ENCODE results near the gene F13A1. TPM values are rescaled to one million over a fixed set of nuclear protein-coding genes. Genes with fewer than 3 reads are reported as not detected.

The F13A1 gene
- total and polyA plus RNA-seq, 3 experiments from 2014 or later, result 0.16 to 0.51 (median 0.42) TPM

- Mint-ChIP-seq H3K27me3 (peaks cover 21% of the 10 kb centered on the region in 2 donors), H3K4me3 (no peak overlapping the region), H3K36me3 (no peaks in the 10 kb centered on the region), H3K9me3 (no peaks in the 10 kb centered on the region), H3K4me1 (no peaks in the 10 kb centered on the region), H3K27ac (no peak overlapping the region)
- POLR2A ChIA-PET, result no interaction called here
- CTCF ChIA-PET, result no interaction called here
- no peak overlapping the region for H3K27ac ChIP-seq (ENCODE audit: low read depth, low read length)
- no peaks in the 10 kb centered on the region for H3K9me3 ChIP-seq (ENCODE audit: low read length)
- DNase-seq, result no peak
- H3K27me3 ChIP-seq (ENCODE audit: insufficient read depth, low read length, poor library complexity, severe bottlenecking), result no peaks in the 10 kb centered on the region
- H3K36me3 ChIP-seq (ENCODE audit: insufficient read depth, low read length), result no peaks in the 10 kb centered on the region
- H3K4me1 ChIP-seq (ENCODE audit: insufficient read depth, low read length), result no peaks in the 10 kb centered on the region
- H3K4me3 ChIP-seq (ENCODE audit: low read length), result no peak overlapping the region
Observed at GRCh38 chr6:6169141-6169540, 151.3 kb downstream of the F13A1 start.

- no peaks in the 10 kb centered on the region for H3K36me3 ChIP-seq (ENCODE audit: insufficient read depth, low read length)
- CTCF ChIA-PET, result no interaction called here
- POLR2A ChIA-PET, result no interaction called here
- Mint-ChIP-seq H3K27ac (no peak overlapping the region), H3K27me3 (peaks cover 9 to 14% of the 10 kb centered on the region in 2 donors), H3K36me3 (no peaks in the 10 kb centered on the region), H3K4me3 (no peak overlapping the region), H3K4me1 (no peaks in the 10 kb centered on the region), H3K9me3 (no peaks in the 10 kb centered on the region)
- H3K27ac ChIP-seq (ENCODE audit: low read depth, low read length), result no peak overlapping the region
- H3K4me3 ChIP-seq (ENCODE audit: low read length), result no peak overlapping the region
- no peaks in the 10 kb centered on the region for H3K27me3 ChIP-seq (ENCODE audit: insufficient read depth, low read length, poor library complexity, severe bottlenecking)
- H3K9me3 ChIP-seq (ENCODE audit: low read length), result no peaks in the 10 kb centered on the region
- no peak for DNase-seq
- H3K4me1 ChIP-seq (ENCODE audit: insufficient read depth, low read length), result no peaks in the 10 kb centered on the region
Observed at GRCh38 chr6:6166064-6166463, 154.4 kb downstream of the F13A1 start.

- H3K27ac Mint-ChIP-seq, result no peak overlapping the region
- no peak for DNase-seq
- H3K4me3 ChIP-seq (ENCODE audit: low read length), result no peak overlapping the region
- H3K27me3 Mint-ChIP-seq, result peaks cover 5 to 11% of the 10 kb centered on the region in 2 donors
- POLR2A ChIA-PET, result no interaction called here
- H3K9me3 Mint-ChIP-seq, result no peaks in the 10 kb centered on the region
- H3K36me3 ChIP-seq (ENCODE audit: insufficient read depth, low read length), result no peaks in the 10 kb centered on the region
- no peaks in the 10 kb centered on the region for H3K27me3 ChIP-seq (ENCODE audit: insufficient read depth, low read length, poor library complexity, severe bottlenecking)
- no peaks in the 10 kb centered on the region for H3K4me1 Mint-ChIP-seq
- no peaks in the 10 kb centered on the region for H3K9me3 ChIP-seq (ENCODE audit: low read length)
- H3K4me1 ChIP-seq (ENCODE audit: insufficient read depth, low read length), result no peaks in the 10 kb centered on the region
- no peaks in the 10 kb centered on the region for H3K36me3 Mint-ChIP-seq
- H3K4me3 Mint-ChIP-seq, result no peak overlapping the region
- CTCF ChIA-PET, result no interaction called here
- H3K27ac ChIP-seq (ENCODE audit: low read depth, low read length), result no peak overlapping the region
Observed at GRCh38 chr6:6164367-6164766, 156.1 kb downstream of the F13A1 start.

GRCh38 chr6:6154335-6154734 is 166.1 kb downstream of the F13A1 start:
- Mint-ChIP-seq H3K4me3 (no peak overlapping the region), H3K27me3 (peaks cover 4 to 36% of the 10 kb centered on the region in 2 donors), H3K9me3 (no peaks in the 10 kb centered on the region), H3K36me3 (no peaks in the 10 kb centered on the region), H3K4me1 (no peaks in the 10 kb centered on the region), H3K27ac (no peak overlapping the region)
- ChIA-PET POLR2A (no interaction called here), CTCF (no interaction called here)
- Histone ChIP-seq H3K4me1 (ENCODE audit: insufficient read depth, low read length) (no peaks in the 10 kb centered on the region), H3K27me3 (ENCODE audit: insufficient read depth, low read length, poor library complexity, severe bottlenecking) (no peaks in the 10 kb centered on the region), H3K27ac (ENCODE audit: low read depth, low read length) (no peak overlapping the region), H3K4me3 (ENCODE audit: low read length) (no peak overlapping the region), H3K36me3 (ENCODE audit: insufficient read depth, low read length) (no peaks in the 10 kb centered on the region), H3K9me3 (ENCODE audit: low read length) (no peaks in the 10 kb centered on the region)
- DNase-seq, result no peak

- H3K36me3 Mint-ChIP-seq, result peaks cover 0 to 2% (median 0%) of the 10 kb centered on the region in 3 donors
- H3K4me1 Mint-ChIP-seq, result no peaks in the 10 kb centered on the region
- H3K27ac ChIP-seq (ENCODE audit: low read depth, low read length), result no peak overlapping the region
- H3K4me1 ChIP-seq (ENCODE audit: insufficient read depth, low read length), result no peaks in the 10 kb centered on the region
- H3K4me3 ChIP-seq (ENCODE audit: low read length), result no peak overlapping the region
- peaks cover 0 to 33% of the 10 kb centered on the region in 2 donors for H3K27me3 Mint-ChIP-seq
- ChIA-PET POLR2A (no interaction called here), CTCF (no interaction called here)
- DNase-seq, result no peak
- no peaks in the 10 kb centered on the region for H3K9me3 ChIP-seq (ENCODE audit: low read length)
- H3K36me3 ChIP-seq (ENCODE audit: insufficient read depth, low read length), result no peaks in the 10 kb centered on the region
- H3K27me3 ChIP-seq (ENCODE audit: insufficient read depth, low read length, poor library complexity, severe bottlenecking), result no peaks in the 10 kb centered on the region
- H3K9me3 Mint-ChIP-seq, result peaks cover 0 to 1% (median 0%) of the 10 kb centered on the region in 5 donors
- no peak overlapping the region for H3K27ac Mint-ChIP-seq
- no peak overlapping the region for H3K4me3 Mint-ChIP-seq
Observed at GRCh38 chr6:6152060-6152459, 168.4 kb downstream of the F13A1 start.

GRCh38 chr6:6148192-6148815 is 172.2 kb downstream of the F13A1 start:
- Histone ChIP-seq H3K27me3 (ENCODE audit: insufficient read depth, low read length, poor library complexity, severe bottlenecking) (peaks cover 3% of the 10 kb centered on the region), H3K9me3 (ENCODE audit: low read length) (no peaks in the 10 kb centered on the region), H3K4me1 (ENCODE audit: insufficient read depth, low read length) (no peaks in the 10 kb centered on the region), H3K4me3 (ENCODE audit: low read length) (no peak overlapping the region), H3K36me3 (ENCODE audit: insufficient read depth, low read length) (no peaks in the 10 kb centered on the region), H3K27ac (ENCODE audit: low read depth, low read length) (no peak overlapping the region)
- Mint-ChIP-seq H3K27me3 (peaks cover 8 to 52% of the 10 kb centered on the region in 2 donors), H3K36me3 (peaks cover 0 to 2% (median 0%) of the 10 kb centered on the region in 3 donors), H3K4me1 (no peaks in the 10 kb centered on the region), H3K27ac (no peak overlapping the region), H3K4me3 (no peak overlapping the region), H3K9me3 (peaks cover 0 to 1% (median 0%) of the 10 kb centered on the region in 5 donors)
- POLR2A ChIA-PET, result no interaction called here
- CTCF ChIA-PET, result no interaction called here
- DNase-seq, result no peak

- H3K9me3 Mint-ChIP-seq, result no peaks in the 10 kb centered on the region
- H3K27me3 Mint-ChIP-seq, result peaks cover 9 to 15% of the 10 kb centered on the region in 2 donors
- Histone ChIP-seq H3K27ac (ENCODE audit: low read depth, low read length) (no peak overlapping the region), H3K36me3 (ENCODE audit: insufficient read depth, low read length) (no peaks in the 10 kb centered on the region), H3K4me1 (ENCODE audit: insufficient read depth, low read length) (no peaks in the 10 kb centered on the region), H3K4me3 (ENCODE audit: low read length) (no peak overlapping the region), H3K9me3 (ENCODE audit: low read length) (no peaks in the 10 kb centered on the region), H3K27me3 (ENCODE audit: insufficient read depth, low read length, poor library complexity, severe bottlenecking) (no peaks in the 10 kb centered on the region)
- H3K4me3 Mint-ChIP-seq, result no peak overlapping the region
- peak in 1 of 5 donors; percentile 21 for DNase-seq
- H3K4me1 Mint-ChIP-seq, result no peaks in the 10 kb centered on the region
- ChIA-PET CTCF (interaction anchor here (0.7 to 1.0 kb wide), 2 partner anchors 46 to 265 kb away, joined by 3 read pairs; no protein-coding TSS in a partner anchor), POLR2A (interaction anchor here (0.6 kb wide), 1 partner anchor 632 kb away, joined by 3 read pairs; no protein-coding TSS in a partner anchor)
- no peak overlapping the region for H3K27ac Mint-ChIP-seq
- H3K36me3 Mint-ChIP-seq, result no peaks in the 10 kb centered on the region
Observed at GRCh38 chr6:6131492-6132109, 188.9 kb downstream of the F13A1 start.

- peaks cover 4 to 18% (median 17%) of the 10 kb centered on the region in 5 donors for H3K9me3 Mint-ChIP-seq
- H3K27me3 Mint-ChIP-seq, result peaks cover 13 to 20% of the 10 kb centered on the region in 2 donors
- DNase-seq, result no peak
- H3K36me3 ChIP-seq (ENCODE audit: insufficient read depth, low read length), result no peaks in the 10 kb centered on the region
- no peak overlapping the region for H3K27ac Mint-ChIP-seq
- no peaks in the 10 kb centered on the region for H3K27me3 ChIP-seq (ENCODE audit: insufficient read depth, low read length, poor library complexity, severe bottlenecking)
- no peaks in the 10 kb centered on the region for H3K4me1 ChIP-seq (ENCODE audit: insufficient read depth, low read length)
- no peak overlapping the region for H3K4me3 Mint-ChIP-seq
- no peaks in the 10 kb centered on the region for H3K4me1 Mint-ChIP-seq
- peaks cover 0 to 7% (median 4%) of the 10 kb centered on the region in 3 donors for H3K36me3 Mint-ChIP-seq
- ChIA-PET CTCF (no interaction called here), POLR2A (no interaction called here)
- H3K4me3 ChIP-seq (ENCODE audit: low read length), result no peak overlapping the region
- H3K27ac ChIP-seq (ENCODE audit: low read depth, low read length), result no peak overlapping the region
- no peaks in the 10 kb centered on the region for H3K9me3 ChIP-seq (ENCODE audit: low read length)
Observed at GRCh38 chr6:6125495-6125894, 195.0 kb downstream of the F13A1 start.
